Heart right ventricle (tissue), 16 donors: ENCODE results near the gene GOLGA6L2. TPM values are rescaled to one million over a fixed set of nuclear protein-coding genes. Genes with fewer than 3 reads are reported as not detected.

Source experiments
- ATAC-seq, 8 donors: fragments of 200-7000 bp; cut with Tn5 transposase; one replicate each; pipeline ENCODE4 v1.9.1; 2020; ENCODE audit warnings: mild to moderate bottlenecking in 8 of 8, moderate library complexity in 8 of 8, moderate number of reproducible peaks in 1 of 8
- DNase-seq, 2 donors: peaks; one replicate each; pipeline ENCODE4 v3.0.0-alpha.2; 2020
- H3K27ac ChIP-seq, 10 donors: fragments of 200-600 bp; sonication (generic) in 2 of 10; one replicate each; pipeline versions ENCODE4 v1.5.0 to v1.8.0; 2020 to 2022; ENCODE audit warnings: mild to moderate bottlenecking in 3 of 10
- H3K27me3 ChIP-seq, 7 donors: fragments of 200-600 bp; one replicate each; pipeline ENCODE4 v1.8.0; 2021 to 2022; ENCODE audit warnings: mild to moderate bottlenecking in 2 of 7
- H3K36me3 ChIP-seq, 9 donors: fragments of 200-600 bp; sonication (generic) in 1 of 9; one replicate each; pipeline versions ENCODE4 v1.5.0 to v1.8.0; 2020 to 2022; ENCODE audit warnings: mild to moderate bottlenecking in 2 of 9
- H3K4me1 ChIP-seq, 9 donors: fragments of 200-600 bp; sonication (generic) in 1 of 9; one replicate each; pipeline versions ENCODE4 v1.5.0 to v1.8.0; 2020 to 2022; ENCODE audit warnings: mild to moderate bottlenecking in 4 of 9
- H3K4me3 ChIP-seq, 10 donors: fragments of 200-600 bp; sonication (generic) in 2 of 10; one replicate each; pipeline versions ENCODE4 v1.5.0 to v1.8.0; 2020 to 2022; ENCODE audit warnings: mild to moderate bottlenecking in 7 of 10, moderate library complexity in 2 of 10
- H3K9me3 ChIP-seq, 11 donors: fragments of 200-600 bp in 10 of 11; sonication (generic) in 2 of 11; one replicate each; pipeline versions ENCODE4 v1.5.0 to v1.8.0; 2013 to 2022; ENCODE audit warnings: mild to moderate bottlenecking in 2 of 11, control low read depth in 1 of 11, moderate library complexity in 1 of 11
- CTCF ChIP-seq, 9 donors: fragments of 200-600 bp; sonication (generic) in 2 of 9; IDR thresholded peaks; one replicate each; pipeline versions ENCODE4 v1.5.0 to v1.8.0; 2021 to 2022; ENCODE audit warnings: antibody characterized with exemption in 9 of 9, mild to moderate bottlenecking in 5 of 9, moderate library complexity in 1 of 9
- WGBS, 2 donors: extraction: QIAGEN DNeasy Blood & Tissue Kit; methylation state at CpG; one replicate each; pipeline ENCODE4 v1.1.7; 2013; ENCODE audit warnings: inconsistent platforms in 1 of 2; 5-methylcytosine and 5-hydroxymethylcytosine counted together
- intact Hi-C, 10 donors: fragments of 100-400 bp; cut with DNase I; formaldehyde crosslinking; loops; one replicate each; pipeline versions ENCODE4 v1.11.1 to v1.14.2; 2022
- polyA plus RNA-seq, 2 donors: library from polyadenylated mRNA; stranded (reverse); fragments of 200-250 nt; gene quantifications; one replicate each; pipeline ENCODE4 v1.2.3, GENCODE V29; 2013
- total RNA-seq, 10 donors: library from RNA; stranded (reverse); fragmentation: NEBNext Ultra II Directional in 3 of 10; extraction: Animal tissue kit (Norgen Biotek cat#: 25700) in 3 of 10; gene quantifications; one replicate each; pipeline versions ENCODE4 v1.2.1 to v1.2.4, GENCODE V29; 2021 to 2023
- donor health status: Arrhythmogenic right ventricular cardiomyopathy.
- donor health status: ischemic (EF 13 %, LVEDD 7.1; RV severe dilation, severe dysfunction).
- donor health status: healthy with polysubstance abuse.
- donor health status: DM: no; HTN: yes; CAD: no.
- donor health status: DM: no; HTN: no; CAD: no.
- donor health status: ischemic (EF 25% LVEDD 6.9; RV normal size, moderate dysfunction).
- donor health status: ischemic (EF 25% LVEDD 5.7; RV mildly dilated, moderate dysfunction).
- donor health status: healthy.
- donor health status: DM: yes; HTN: yes; CAD: no.
- donor health status: Ischemic cardiomyopathy.
- donor health status: ischemic (EF 35%, LVEDD 5.7; RV mildly dilated, moderate dysfunction).
- donor health status: nonischemic (EF 11% LVEDD 7.7; RV severe dilation, severe dysfunction).
- donor health status: DM: yes; HTN: yes; CAD: no.
- donor health status: PGD.
- donor health status: ischemic (EF 29% LVEDD 5.4; RV normal size, mild dysfunction).
- donor health status: nonischemic (EF 23%, LVEDD 6.1; RV moderate dilation, normal function).

The GOLGA6L2 gene
- total and polyA plus RNA-seq, 12 donors, result 0.09 TPM; not detected in 11

GRCh38 chr15:23424111-23424904, 22.7 kb downstream of the GOLGA6L2 start:
- ATAC-seq, result no peak

DNA sequence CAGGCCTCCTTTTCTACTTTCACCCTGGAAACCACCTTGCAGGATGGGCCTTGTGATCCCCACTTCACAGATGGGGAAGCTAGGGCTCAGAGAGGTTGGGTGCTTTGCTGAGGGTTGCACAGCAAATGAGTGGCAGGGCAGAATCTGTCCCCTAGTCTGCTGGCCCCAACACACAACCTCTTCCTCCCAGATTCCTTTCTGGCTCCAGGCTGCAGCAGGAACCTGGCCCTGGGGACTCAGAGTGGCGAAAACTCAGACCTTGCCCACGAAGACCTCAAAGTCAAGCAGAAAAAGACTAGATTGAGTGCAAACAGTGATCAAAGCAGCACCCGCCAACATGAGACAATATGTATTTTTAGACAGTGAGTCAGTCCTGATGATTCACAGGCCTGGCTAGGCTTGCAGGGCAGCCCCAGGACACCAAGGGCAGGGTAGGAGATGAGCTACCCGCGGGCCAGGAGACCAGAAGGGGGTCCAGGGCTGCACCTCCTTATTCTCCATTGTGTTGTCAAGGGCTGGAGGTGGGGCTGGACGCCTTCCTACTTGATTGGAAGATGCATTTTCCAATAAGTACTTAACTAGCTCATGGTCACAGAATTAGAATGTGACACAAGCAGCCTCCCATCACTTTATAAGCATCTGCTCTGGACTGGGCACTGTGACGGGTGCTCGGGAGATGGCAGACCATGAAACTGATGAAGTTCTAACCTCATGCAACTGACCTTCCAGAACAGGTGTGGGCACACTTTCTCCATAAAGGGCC, 23.9 kb downstream of the GOLGA6L2 start:
- no peak for TF ChIP-seq CTCF (IDR thresholded peaks at IDR 0.05)
- Histone ChIP-seq H3K27me3 (no peaks in the 10 kb centered on the region), H3K9me3 (no peaks in the 10 kb centered on the region), H3K36me3 (no peaks in the 10 kb centered on the region), H3K4me3 (no peak overlapping the region), H3K27ac (peak overlapping the region; percentile 34 to 81 (median 62)), H3K4me1 (peaks cover 0 to 16% (median 7%) of the 10 kb centered on the region in 9 donors)
- intact Hi-C loops, result no loop called here
- 41 to 48% methylated on average over 8 of the region's 8 CpGs for WGBS, 2 donors
- ATAC-seq (peak; percentile 84 to 98 (median 95)), DNase-seq (peak in 1 of 2 donors; percentile 23)

More at GRCh38 chr15:23424111-23424904, 22.7 kb downstream of the GOLGA6L2 start:
- no peak for TF ChIP-seq CTCF (IDR thresholded peaks at IDR 0.05)
- no peak for DNase-seq
- Histone ChIP-seq H3K27ac (no peak overlapping the region), H3K9me3 (no peaks in the 10 kb centered on the region), H3K36me3 (no peaks in the 10 kb centered on the region), H3K4me3 (no peak overlapping the region), H3K27me3 (no peaks in the 10 kb centered on the region), H3K4me1 (peaks cover 0 to 16% (median 7%) of the 10 kb centered on the region in 9 donors)
- WGBS, 2 donors, result 92 to 93% methylated on average over 13 of the region's 13 CpGs
- intact Hi-C loops, result no loop called here

DNA sequence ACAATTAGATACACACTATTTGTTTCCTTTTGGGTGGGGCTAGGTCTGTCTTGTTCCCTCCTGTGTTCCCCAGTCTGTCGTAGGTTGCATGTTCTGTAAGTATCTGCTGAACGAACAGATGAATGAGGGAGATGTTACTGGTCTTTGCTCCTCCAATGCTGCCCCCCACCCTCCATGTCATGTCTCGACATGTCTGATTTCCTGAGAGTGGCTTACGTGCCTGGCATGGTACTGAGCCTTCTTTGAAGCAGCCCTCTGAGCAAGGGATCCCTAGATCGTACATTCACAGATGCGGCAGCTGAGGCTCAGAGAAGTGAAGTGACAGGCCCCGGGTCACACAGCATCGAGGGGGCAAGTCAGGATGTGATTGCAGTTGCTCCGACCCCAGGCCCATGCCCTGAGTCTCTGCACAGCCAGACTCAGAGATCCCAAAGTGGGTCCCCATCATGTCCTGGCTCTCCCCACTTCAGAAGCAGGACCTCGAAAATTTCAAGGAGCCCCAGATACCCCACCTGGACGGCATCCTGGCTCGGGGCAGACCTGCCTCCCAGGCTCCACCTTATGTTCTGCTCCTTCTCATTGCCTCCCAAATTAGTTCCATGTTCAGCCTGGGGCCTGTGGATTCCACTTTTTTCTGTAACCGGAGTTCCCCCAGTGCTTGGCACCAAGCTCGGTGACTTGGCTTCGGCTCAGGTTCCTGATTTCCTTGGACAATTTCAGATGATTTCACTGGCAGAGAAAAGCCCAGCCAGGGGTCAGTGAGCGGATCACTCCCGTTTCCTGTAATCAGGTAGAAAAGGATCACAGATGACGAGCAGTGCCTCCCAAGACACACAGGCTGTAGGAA, 24.7 kb downstream of the GOLGA6L2 start:
- H3K27ac ChIP-seq, result peak overlapping the region; percentile 34 to 81 (median 62)
- WGBS, 2 donors, result 66 to 76% methylated on average over 18 of the region's 18 CpGs
- TF ChIP-seq CTCF (IDR thresholded peaks at IDR 0.05), result no peak
- DNase-seq (no peak), ATAC-seq (peak in 5 of 8 donors; percentile 10 to 38 (median 22))
- H3K36me3 ChIP-seq, result no peaks in the 10 kb centered on the region
- intact Hi-C loops, result no loop called here
- H3K4me1 ChIP-seq, result peaks cover 0 to 16% (median 7%) of the 10 kb centered on the region in 9 donors
- no peaks in the 10 kb centered on the region for H3K27me3 ChIP-seq
- no peaks in the 10 kb centered on the region for H3K9me3 ChIP-seq
- H3K4me3 ChIP-seq, result no peak overlapping the region
